ENCODE measurements around the gene SNX5. TPM values are rescaled to one million over a fixed set of nuclear protein-coding genes. Genes with fewer than 3 reads are reported as not detected.

SNX5 gene
- total and polyA plus RNA-seq, 2 of the 13 experiments (the other 11 are each of a cell fraction or from before 2014, with no cell fraction given) = 664 to 1,040 TPM

DNA sequence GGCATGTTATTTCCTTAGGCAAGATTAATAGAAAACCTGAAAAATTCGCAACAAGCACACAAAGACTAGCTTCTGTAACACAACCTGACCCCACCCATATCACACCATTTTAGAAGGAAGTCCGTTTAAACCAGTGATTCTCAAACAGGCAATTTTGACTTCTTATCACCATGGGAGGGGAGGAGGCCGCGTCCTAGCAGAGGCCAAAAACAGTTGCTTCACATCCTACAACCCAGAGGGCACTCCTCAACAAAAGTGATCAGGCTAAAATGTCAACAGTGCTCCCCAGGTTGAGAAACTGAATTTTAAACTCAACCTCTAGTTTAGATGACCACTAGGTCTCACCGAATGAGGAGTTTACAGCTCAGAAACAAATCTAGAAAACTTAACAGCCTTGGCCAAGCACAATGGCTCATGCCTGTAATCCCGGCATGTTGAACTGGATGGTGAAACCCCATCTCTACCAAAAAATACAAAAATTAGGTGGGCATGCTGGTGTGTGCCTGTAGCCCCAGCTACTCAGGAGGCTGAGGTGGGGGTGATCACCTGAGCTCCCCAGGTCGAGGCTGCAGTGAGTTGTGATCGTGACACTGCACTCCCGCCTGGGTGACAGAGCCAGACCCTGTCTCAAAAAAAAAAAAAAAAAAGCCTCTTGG is 3.4 kb downstream of the SNX5 start (continued):
- no peak for TF ChIP-seq ZNF749 (CRISPR knock-in tag; IDR thresholded peaks at IDR 0.05; ENCODE audit: borderline replicate concordance)
- no peak for TF ChIP-seq FOXC1 (CRISPR knock-in tag; IDR thresholded peaks at IDR 0.05; ENCODE audit: borderline replicate concordance)
- peak; percentile 8; the same call in 1 of the 2 replicates for TF ChIP-seq SALL1 (CRISPR knock-in tag; IDR thresholded peaks at IDR 0.05)
- TF ChIP-seq, protein P1, sequence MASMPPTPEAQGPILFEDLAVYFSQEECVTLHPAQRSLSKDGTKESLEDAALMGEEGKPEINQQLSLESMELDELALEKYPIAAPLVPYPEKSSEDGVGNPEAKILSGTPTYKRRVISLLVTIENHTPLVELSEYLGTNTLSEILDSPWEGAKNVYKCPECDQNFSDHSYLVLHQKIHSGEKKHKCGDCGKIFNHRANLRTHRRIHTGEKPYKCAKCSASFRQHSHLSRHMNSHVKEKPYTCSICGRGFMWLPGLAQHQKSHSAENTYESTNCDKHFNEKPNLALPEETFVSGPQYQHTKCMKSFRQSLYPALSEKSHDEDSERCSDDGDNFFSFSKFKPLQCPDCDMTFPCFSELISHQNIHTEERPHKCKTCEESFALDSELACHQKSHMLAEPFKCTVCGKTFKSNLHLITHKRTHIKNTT (CRISPR knock-in tag; IDR thresholded peaks at IDR 0.05) = 0 out of 2 replicates have a peak, but pooled peaks have one; percentile 45
- no peak for TF ChIP-seq ZMYM4 (CRISPR knock-in tag; IDR thresholded peaks at IDR 0.05)
- TF ChIP-seq ZNF746 (CRISPR knock-in tag; IDR thresholded peaks at IDR 0.05) = no peak
- 0 out of 2 replicates have a peak, but pooled peaks have one; percentile 14 for TF ChIP-seq THAP11 (CRISPR knock-in tag; IDR thresholded peaks at IDR 0.05)
- no peak for TF ChIP-seq ZNF709 (CRISPR knock-in tag; IDR thresholded peaks at IDR 0.05)
- TF ChIP-seq, protein P2, sequence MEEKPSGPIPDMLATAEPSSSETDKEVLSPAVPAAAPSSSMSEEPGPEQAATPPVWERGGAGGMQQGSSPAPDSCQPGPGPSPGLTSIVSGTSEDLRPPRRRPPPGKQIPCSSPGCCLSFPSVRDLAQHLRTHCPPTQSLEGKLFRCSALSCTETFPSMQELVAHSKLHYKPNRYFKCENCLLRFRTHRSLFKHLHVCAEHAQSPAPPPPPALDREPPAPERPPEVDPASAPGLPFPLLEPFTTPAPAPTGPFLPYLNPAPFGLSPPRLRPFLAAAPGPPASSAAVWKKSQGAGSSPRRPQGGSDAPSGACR (CRISPR knock-in tag; IDR thresholded peaks at IDR 0.05) = 0 out of 2 replicates have a peak, but pooled peaks have one; percentile 18
- TF ChIP-seq, protein P3, sequence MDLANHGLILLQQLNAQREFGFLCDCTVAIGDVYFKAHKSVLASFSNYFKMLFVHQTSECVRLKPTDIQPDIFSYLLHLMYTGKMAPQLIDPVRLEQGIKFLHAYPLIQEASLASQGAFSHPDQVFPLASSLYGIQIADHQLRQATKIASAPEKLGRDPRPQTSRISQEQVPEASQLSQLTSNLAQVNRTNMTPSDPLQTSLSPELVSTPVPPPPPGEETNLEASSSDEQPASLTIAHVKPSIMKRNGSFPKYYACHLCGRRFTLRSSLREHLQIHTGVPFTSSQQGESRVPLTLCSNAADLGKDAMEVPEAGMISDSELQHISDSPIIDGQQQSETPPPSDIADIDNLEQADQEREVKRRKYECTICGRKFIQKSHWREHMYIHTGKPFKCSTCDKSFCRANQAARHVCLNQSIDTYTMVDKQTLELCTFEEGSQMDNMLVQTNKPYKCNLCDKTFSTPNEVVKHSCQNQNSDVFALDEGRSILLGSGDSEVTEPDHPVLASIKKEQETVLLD (CRISPR knock-in tag; IDR thresholded peaks at IDR 0.05; ENCODE audit: low read depth) = no peak
- peak; percentile 38; the same call in 1 of the 2 replicates for TF ChIP-seq ZNF543 (CRISPR knock-in tag; IDR thresholded peaks at IDR 0.05)
- TF ChIP-seq HOXA7 (CRISPR knock-in tag; IDR thresholded peaks at IDR 0.05) = no peak
- no peak for TF ChIP-seq XRCC5 (optimal IDR thresholded peaks at IDR 0.05; ENCODE audit: low read length)
- TF ChIP-seq ZNF44 (CRISPR knock-in tag; IDR thresholded peaks at IDR 0.05) = no peak
- TF ChIP-seq MXD4 (CRISPR knock-in tag; IDR thresholded peaks at IDR 0.05) = 0 out of 2 replicates have a peak, but pooled peaks have one; percentile 13
- TF ChIP-seq, protein P4, sequence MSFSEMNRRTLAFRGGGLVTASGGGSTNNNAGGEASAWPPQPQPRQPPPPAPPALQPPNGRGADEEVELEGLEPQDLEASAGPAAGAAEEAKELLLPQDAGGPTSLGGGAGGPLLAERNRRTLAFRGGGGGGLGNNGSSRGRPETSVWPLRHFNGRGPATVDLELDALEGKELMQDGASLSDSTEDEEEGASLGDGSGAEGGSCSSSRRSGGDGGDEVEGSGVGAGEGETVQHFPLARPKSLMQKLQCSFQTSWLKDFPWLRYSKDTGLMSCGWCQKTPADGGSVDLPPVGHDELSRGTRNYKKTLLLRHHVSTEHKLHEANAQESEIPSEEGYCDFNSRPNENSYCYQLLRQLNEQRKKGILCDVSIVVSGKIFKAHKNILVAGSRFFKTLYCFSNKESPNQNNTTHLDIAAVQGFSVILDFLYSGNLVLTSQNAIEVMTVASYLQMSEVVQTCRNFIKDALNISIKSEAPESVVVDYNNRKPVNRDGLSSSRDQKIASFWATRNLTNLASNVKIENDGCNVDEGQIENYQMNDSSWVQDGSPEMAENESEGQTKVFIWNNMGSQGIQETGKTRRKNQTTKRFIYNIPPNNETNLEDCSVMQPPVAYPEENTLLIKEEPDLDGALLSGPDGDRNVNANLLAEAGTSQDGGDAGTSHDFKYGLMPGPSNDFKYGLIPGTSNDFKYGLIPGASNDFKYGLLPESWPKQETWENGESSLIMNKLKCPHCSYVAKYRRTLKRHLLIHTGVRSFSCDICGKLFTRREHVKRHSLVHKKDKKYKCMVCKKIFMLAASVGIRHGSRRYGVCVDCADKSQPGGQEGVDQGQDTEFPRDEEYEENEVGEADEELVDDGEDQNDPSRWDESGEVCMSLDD (CRISPR knock-in tag; IDR thresholded peaks at IDR 0.05; ENCODE audit: borderline replicate concordance) = 0 out of 2 replicates have a peak, but pooled peaks have one; percentile 47
- no peak for TF ChIP-seq SOX13 (IDR thresholded peaks at IDR 0.05)
- TF ChIP-seq SOX13 (CRISPR knock-in tag; conservative IDR thresholded peaks at IDR 0.05 in 1 of 2, IDR thresholded peaks at IDR 0.05 in 1 of 2) = peak in 1 of 2 experiments; percentile 18; a peak in 1 of 4 replicates
- no peak for TF ChIP-seq ZBTB1 (CRISPR knock-in tag; IDR thresholded peaks at IDR 0.05; ENCODE audit: borderline replicate concordance)
- TF ChIP-seq, protein P5, sequence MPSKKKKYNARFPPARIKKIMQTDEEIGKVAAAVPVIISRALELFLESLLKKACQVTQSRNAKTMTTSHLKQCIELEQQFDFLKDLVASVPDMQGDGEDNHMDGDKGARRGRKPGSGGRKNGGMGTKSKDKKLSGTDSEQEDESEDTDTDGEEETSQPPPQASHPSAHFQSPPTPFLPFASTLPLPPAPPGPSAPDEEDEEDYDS (CRISPR knock-in tag; IDR thresholded peaks at IDR 0.05) = no peak
- TF ChIP-seq NFYB (CRISPR knock-in tag; IDR thresholded peaks at IDR 0.05) = no peak
- TF ChIP-seq RBM22 (optimal IDR thresholded peaks at IDR 0.05; ENCODE audit: low read length) = peak; percentile 93
- no peak; the same call in 1 of the 2 replicates for TF ChIP-seq ZC3H13 (CRISPR knock-in tag; IDR thresholded peaks at IDR 0.05)
- TF ChIP-seq POGZ (CRISPR knock-in tag; IDR thresholded peaks at IDR 0.05) = no peak
- TF ChIP-seq ZNF256 (CRISPR knock-in tag; conservative IDR thresholded peaks at IDR 0.05) = no peak
